GM13977 (cell line): Measurements from ENCODE around the gene REXO2.

Experiments
- DNase-seq: peaks from one replicate; pipeline ENCODE4 v3.0.0; 2012; ENCODE audit warnings: low spot score
- in situ Hi-C: fragments of 300-500 bp; cut with MboI; formaldehyde crosslinking; loops from one replicate; pipeline ENCODE4 v1.12.0; 2022; ENCODE audit warnings: low sequenced_read_pairs, low pct_unique_long_range_greater_than_20kb, mixed read lengths, inconsistent platforms; ENCODE audit not compliant: unreplicated experiment
- TF ChIP-seq, protein P1 (sequence below): IDR thresholded peaks from 2 replicates; pipeline ENCODE4 v1.5.1; 2012; ENCODE audit warnings: mild to moderate bottlenecking, control low read depth; ENCODE audit not compliant: insufficient read depth; ENCODE audit errors: extremely low read depth, missing control alignments

Gene REXO2

DNA sequence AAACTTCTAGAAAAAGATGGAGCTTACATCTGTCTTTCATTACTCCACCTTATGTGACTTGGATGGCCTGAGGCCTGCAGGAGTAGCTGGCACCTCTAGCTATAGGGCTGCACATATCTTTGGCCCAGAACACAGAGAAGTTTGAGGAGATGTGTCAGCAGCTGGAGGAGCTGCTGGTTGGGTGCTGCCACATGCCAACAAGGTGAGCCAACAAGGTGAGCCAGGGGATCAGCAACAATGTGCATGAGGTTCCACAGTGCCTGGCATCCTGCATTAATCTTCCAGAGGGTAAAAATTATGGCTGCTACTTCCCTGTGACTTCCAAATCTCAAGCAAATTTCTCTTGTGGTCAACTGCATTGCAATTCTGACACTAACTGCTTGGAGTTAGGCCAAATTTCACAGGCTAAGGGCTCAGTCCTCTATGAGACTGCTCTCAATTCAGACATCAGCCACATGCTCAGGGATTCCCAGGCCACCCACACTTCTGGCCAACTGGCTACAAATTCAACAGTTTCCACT is 22.8 kb upstream of the REXO2 start:
- no peak for DNase-seq
- in situ Hi-C loops = no loop called here
- TF ChIP-seq, protein P1, sequence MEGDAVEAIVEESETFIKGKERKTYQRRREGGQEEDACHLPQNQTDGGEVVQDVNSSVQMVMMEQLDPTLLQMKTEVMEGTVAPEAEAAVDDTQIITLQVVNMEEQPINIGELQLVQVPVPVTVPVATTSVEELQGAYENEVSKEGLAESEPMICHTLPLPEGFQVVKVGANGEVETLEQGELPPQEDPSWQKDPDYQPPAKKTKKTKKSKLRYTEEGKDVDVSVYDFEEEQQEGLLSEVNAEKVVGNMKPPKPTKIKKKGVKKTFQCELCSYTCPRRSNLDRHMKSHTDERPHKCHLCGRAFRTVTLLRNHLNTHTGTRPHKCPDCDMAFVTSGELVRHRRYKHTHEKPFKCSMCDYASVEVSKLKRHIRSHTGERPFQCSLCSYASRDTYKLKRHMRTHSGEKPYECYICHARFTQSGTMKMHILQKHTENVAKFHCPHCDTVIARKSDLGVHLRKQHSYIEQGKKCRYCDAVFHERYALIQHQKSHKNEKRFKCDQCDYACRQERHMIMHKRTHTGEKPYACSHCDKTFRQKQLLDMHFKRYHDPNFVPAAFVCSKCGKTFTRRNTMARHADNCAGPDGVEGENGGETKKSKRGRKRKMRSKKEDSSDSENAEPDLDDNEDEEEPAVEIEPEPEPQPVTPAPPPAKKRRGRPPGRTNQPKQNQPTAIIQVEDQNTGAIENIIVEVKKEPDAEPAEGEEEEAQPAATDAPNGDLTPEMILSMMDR = no peak

DNA sequence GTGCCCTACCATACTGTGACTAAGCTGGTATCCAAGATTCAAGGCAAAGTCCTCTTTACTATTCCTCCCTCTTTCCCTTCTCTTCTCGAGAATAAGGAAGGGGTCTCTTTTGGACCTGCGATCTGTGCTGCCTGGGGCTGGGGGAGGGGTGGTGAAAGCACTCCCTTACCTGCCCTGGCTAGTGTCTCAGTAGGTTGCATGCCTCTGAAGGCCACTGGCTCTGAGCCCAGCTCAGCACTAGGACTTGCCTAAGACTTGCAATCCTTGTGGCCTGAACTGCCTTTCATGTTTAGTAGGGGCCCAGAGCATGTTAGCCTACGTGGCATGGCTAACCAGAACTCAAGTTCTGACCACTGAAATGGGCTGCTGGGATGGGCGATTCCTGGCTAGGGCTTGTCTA is 13.0 kb upstream of the REXO2 start:
- no peak for DNase-seq
- in situ Hi-C loops = no loop called here
- TF ChIP-seq, protein P1 = no peak

DNA sequence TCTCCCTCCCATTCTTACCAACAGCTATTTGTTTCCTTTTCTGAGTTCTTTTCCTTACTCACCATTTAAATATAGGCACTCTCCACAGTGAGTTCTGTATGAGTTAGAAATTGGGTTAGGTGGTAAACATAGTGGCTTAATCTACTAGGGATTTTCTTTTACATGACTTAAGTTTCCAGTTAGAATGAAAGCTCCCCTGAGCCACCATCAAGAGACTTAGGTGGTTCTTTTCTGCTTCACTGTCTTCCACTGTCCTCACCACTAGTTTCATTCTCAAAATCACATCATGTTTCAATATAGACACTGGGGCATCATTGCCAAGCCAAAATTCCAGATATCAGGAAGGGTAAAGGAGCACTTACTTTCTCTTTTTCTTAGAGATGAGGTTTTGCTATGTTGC is 9.0 kb upstream of the REXO2 start:
- in situ Hi-C loops = no loop called here
- TF ChIP-seq, protein P1 = no peak
- DNase-seq = no peak

DNA sequence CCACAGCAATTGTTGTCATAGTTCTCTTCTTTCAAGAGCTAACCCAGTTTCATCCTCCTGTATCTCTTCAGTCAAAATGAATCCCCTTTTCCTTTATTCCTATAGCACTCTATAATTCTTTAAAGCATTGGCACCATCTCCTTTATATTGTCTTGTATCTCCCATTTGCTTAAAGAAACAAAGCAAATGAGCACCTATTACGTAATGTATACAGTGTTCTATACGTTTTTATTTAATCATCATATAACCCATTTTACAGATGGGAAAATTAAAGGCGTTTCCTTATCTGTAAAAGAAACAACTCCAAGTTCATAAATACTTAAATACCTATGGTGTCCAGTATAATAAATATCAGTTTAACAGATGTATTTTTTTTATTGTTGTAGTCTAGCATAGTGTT is 6.4 kb upstream of the REXO2 start:
- TF ChIP-seq, protein P1 = no peak
- DNase-seq = no peak
- in situ Hi-C loops = no loop called here

DNA sequence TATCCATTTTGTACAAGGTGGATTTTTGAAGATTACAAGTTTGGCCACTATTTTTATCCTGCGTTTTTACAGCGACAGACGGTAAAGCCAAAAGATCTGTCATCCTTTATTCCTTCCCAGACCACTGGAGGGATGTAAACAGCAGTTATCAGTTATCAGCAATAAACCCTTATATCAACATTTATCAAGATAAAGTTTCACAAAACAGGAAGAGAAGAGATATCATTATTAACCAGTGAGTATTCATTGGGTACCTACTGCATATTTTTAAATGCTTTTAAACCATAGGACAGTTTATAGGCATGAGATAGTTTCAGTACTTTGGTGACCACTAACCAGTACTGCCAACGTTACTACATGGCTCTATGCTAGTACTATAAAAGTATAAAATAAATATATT is 5.9 kb upstream of the REXO2 start:
- no peak for DNase-seq
- TF ChIP-seq, protein P1 = no peak
- in situ Hi-C loops = no loop called here

DNA sequence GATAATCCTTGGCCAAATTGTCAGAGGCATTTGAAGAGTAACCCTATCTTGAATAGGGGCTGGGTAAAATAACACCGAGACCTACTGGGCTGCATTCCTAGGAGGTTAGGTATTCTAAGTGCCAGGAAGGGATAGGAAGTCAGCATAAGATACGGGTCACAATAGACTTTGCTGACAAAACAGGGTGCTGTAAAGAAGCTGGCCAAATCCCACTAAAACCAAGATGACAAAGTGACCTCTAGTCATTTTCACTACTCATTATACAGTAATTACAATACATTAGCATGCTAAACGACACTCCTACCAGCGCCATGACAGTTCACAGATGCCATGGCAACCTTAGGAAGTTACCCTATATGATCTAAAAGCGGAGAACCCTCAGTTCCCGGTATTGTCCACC is 964 bp upstream of the REXO2 start:
- in situ Hi-C loops = no loop called here
- no peak for DNase-seq
- TF ChIP-seq, protein P1 = no peak
